Astrocyte (in vitro differentiated cells and primary cell): ENCODE results near the gene PDYN. TPM values are rescaled to one million over a fixed set of nuclear protein-coding genes. Genes with fewer than 3 reads are reported as not detected.

ENCODE experiments used
- DNase-seq: peaks from one replicate; pipeline ENCODE4 v3.0.0-alpha.2; 2010; ENCODE audit warnings: low read depth
- FAIRE-seq: peaks from 2 replicates; lab custom pipeline; 2011; peaks lifted over from hg19 to GRCh38; lab: Jason Lieb, UNC
- H2AFZ ChIP-seq: 2 replicates; pipeline ENCODE4 v1.6.0; 2012; ENCODE audit warnings: low read depth, low read length, inconsistent platforms
- H3K27ac ChIP-seq: 2 replicates; pipeline ENCODE4 v1.5.1; 2011; ENCODE audit warnings: low read depth, low read length, inconsistent platforms
- H3K27me3 ChIP-seq: 2 replicates; pipeline ENCODE4 v1.6.0; 2011; ENCODE audit warnings: low read length, inconsistent platforms; ENCODE audit not compliant: insufficient read depth
- H3K36me3 ChIP-seq: 2 replicates; pipeline ENCODE4 v1.5.1; 2011; ENCODE audit warnings: low read length, inconsistent platforms; ENCODE audit not compliant: insufficient read depth
- H3K4me1 ChIP-seq: 2 replicates; pipeline ENCODE4 v1.5.1; 2011; ENCODE audit warnings: low read length, inconsistent platforms; ENCODE audit not compliant: insufficient read depth
- H3K4me2 ChIP-seq: 2 replicates; pipeline ENCODE4 v1.6.0; 2012; ENCODE audit warnings: low read length, inconsistent platforms
- H3K4me3 ChIP-seq: 2 replicates; pipeline ENCODE4 v1.5.1; 2011; ENCODE audit warnings: low read depth, mild to moderate bottlenecking, low read length, inconsistent platforms; ENCODE audit not compliant: insufficient read depth
- H3K79me2 ChIP-seq: 2 replicates; pipeline ENCODE4 v1.6.0; 2012; ENCODE audit warnings: mild to moderate bottlenecking, low read length, inconsistent platforms; ENCODE audit not compliant: insufficient read depth
- H3K9ac ChIP-seq: 2 replicates; pipeline ENCODE4 v1.6.0; 2012; ENCODE audit warnings: mild to moderate bottlenecking, low read length, inconsistent platforms
- H3K9me3 ChIP-seq: 2 replicates; pipeline ENCODE4 v1.5.1; 2012; ENCODE audit warnings: low read depth, mild to moderate bottlenecking, low read length, inconsistent platforms; ENCODE audit not compliant: insufficient read depth
- H4K20me1 ChIP-seq: 2 replicates; pipeline ENCODE4 v1.6.0; 2012; ENCODE audit warnings: low read length, inconsistent platforms; ENCODE audit not compliant: insufficient read depth
- H3K27ac Mint-ChIP-seq: one replicate; pipeline ENCODE4 v1.8.0; 2021; ENCODE audit warnings: mild to moderate bottlenecking, mixed read lengths; ENCODE audit not compliant: unreplicated experiment
- H3K27me3 Mint-ChIP-seq: one replicate; pipeline ENCODE4 v1.8.0; 2021; ENCODE audit warnings: low read depth, mixed read lengths; ENCODE audit not compliant: unreplicated experiment
- H3K36me3 Mint-ChIP-seq: one replicate; pipeline ENCODE4 v1.8.0; 2021; ENCODE audit warnings: low read depth, mixed read lengths; ENCODE audit not compliant: unreplicated experiment
- H3K4me1 Mint-ChIP-seq: one replicate; pipeline ENCODE4 v1.8.0; 2021; ENCODE audit warnings: low read depth, mixed read lengths; ENCODE audit not compliant: unreplicated experiment
- H3K4me3 Mint-ChIP-seq: one replicate; pipeline ENCODE4 v1.8.0; 2021; ENCODE audit warnings: mild to moderate bottlenecking, moderate library complexity, mixed read lengths; ENCODE audit not compliant: unreplicated experiment
- H3K9me3 Mint-ChIP-seq: one replicate; pipeline ENCODE4 v1.8.0; 2021; ENCODE audit warnings: mild to moderate bottlenecking, mixed read lengths; ENCODE audit not compliant: unreplicated experiment
- EZH2 ChIP-seq: IDR thresholded peaks from 2 replicates; pipeline ENCODE4 v1.6.1; 2012; ENCODE audit warnings: mild to moderate bottlenecking, low read length, inconsistent platforms; ENCODE audit not compliant: insufficient read depth
- total RNA-seq: library from RNA; stranded (reverse); gene quantifications from 2 replicates; pipeline ENCODE4 v1.2.1, GENCODE V29; 2021
- TF ChIP-seq, protein P1 (sequence below): IDR thresholded peaks from 2 replicates; pipeline ENCODE4 v1.5.1; 2011; ENCODE audit warnings: low read depth, mild to moderate bottlenecking, inconsistent platforms, low read length, moderate library complexity; ENCODE audit not compliant: insufficient read depth

The PDYN gene
- total RNA-seq, 1 donor from 2014 or later: not detected

DNA sequence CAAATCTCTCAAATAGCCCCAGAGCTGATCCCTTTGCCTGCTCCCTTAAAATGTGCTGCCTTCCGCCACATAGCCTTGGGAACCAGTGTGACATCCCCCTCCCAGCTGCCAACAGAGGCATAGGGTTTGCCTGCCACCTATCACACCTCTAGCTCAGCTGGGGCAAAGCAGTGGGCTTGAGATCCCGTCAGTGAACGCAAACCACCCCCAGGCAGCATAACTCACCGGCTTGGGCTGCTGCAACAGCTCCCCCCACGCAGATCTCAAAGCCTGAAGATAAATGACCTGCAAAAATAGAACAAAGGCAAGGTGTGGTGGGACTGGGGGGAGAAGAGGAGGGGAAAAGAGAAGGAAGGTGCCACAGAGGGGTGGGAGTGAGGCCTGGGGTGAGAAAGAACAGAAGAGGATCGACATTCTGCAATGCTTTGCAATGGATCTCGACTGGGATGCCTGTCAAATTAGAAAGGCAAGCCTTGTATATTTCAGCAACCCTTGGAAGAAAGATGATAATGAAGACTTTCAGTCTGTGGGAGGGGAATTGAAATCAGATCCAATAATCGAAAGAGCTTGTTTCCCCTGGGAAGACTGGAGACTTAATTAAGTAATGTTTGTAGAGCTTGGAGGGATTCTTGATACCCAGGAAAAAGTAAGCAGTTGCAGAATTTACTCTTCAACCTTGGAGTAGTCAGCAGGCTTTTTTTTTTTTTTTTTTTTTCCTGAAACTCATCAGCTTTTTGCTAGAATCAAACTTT lies 1.3 kb downstream of the PDYN start:
- Histone ChIP-seq H3K27ac (no peak overlapping the region), H3K4me2 (no peak overlapping the region), H3K79me2 (no peaks in the 10 kb centered on the region), H3K9ac (no peak overlapping the region), H2AFZ (no peak overlapping the region), H3K4me3 (no peak overlapping the region), H3K9me3 (no peaks in the 10 kb centered on the region), H3K27me3 (peaks cover 33% of the 10 kb centered on the region), H3K36me3 (no peaks in the 10 kb centered on the region), H3K4me1 (no peaks in the 10 kb centered on the region), H4K20me1 (no peaks in the 10 kb centered on the region)
- Mint-ChIP-seq H3K4me3 (no peak overlapping the region), H3K36me3 (no peaks in the 10 kb centered on the region), H3K4me1 (peaks cover 2% of the 10 kb centered on the region), H3K27me3 (peaks cover 87% of the 10 kb centered on the region), H3K9me3 (peaks cover 2% of the 10 kb centered on the region), H3K27ac (no peak overlapping the region)
- TF ChIP-seq, protein P1, sequence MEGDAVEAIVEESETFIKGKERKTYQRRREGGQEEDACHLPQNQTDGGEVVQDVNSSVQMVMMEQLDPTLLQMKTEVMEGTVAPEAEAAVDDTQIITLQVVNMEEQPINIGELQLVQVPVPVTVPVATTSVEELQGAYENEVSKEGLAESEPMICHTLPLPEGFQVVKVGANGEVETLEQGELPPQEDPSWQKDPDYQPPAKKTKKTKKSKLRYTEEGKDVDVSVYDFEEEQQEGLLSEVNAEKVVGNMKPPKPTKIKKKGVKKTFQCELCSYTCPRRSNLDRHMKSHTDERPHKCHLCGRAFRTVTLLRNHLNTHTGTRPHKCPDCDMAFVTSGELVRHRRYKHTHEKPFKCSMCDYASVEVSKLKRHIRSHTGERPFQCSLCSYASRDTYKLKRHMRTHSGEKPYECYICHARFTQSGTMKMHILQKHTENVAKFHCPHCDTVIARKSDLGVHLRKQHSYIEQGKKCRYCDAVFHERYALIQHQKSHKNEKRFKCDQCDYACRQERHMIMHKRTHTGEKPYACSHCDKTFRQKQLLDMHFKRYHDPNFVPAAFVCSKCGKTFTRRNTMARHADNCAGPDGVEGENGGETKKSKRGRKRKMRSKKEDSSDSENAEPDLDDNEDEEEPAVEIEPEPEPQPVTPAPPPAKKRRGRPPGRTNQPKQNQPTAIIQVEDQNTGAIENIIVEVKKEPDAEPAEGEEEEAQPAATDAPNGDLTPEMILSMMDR: no peak
- TF ChIP-seq EZH2: no peak
- no peak for DNase-seq
- FAIRE-seq: no peak

DNA sequence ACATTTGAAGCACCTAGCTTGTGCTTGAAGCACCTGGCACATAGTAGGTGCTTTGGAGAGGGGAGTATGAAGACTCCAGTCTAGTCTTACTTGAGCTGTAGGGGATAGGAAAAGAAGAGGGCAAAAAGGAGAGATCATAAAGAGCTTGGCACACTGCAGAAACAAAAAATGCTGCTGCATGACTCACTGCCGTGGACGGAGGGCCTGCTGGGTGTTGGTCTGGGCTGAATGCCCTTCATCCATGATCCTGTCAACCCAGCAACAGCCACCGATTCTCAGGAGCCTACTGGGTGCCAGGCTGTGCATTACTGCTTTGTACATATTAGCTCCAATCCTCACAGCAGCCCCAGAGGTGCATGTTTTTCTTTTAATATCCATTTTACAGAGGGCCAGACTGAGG lies 6.0 kb downstream of the PDYN start:
- no peaks in the 10 kb centered on the region for H3K9me3 Mint-ChIP-seq
- Histone ChIP-seq H3K36me3 (no peaks in the 10 kb centered on the region), H3K4me2 (no peak overlapping the region), H3K4me1 (no peaks in the 10 kb centered on the region), H2AFZ (no peak overlapping the region), H4K20me1 (no peaks in the 10 kb centered on the region), H3K9ac (no peak overlapping the region), H3K27ac (no peak overlapping the region), H3K9me3 (no peaks in the 10 kb centered on the region), H3K4me3 (no peak overlapping the region), H3K79me2 (no peaks in the 10 kb centered on the region), H3K27me3 (peaks cover 22% of the 10 kb centered on the region)
- peaks cover 2% of the 10 kb centered on the region for H3K4me1 Mint-ChIP-seq
- peaks cover 2% of the 10 kb centered on the region for H3K36me3 Mint-ChIP-seq
- peaks cover 78% of the 10 kb centered on the region for H3K27me3 Mint-ChIP-seq
- TF ChIP-seq, protein P1: no peak
- no peak for TF ChIP-seq EZH2
- no peak overlapping the region for H3K4me3 Mint-ChIP-seq
- DNase-seq (peak; percentile 16), FAIRE-seq (no peak)
- no peak overlapping the region for H3K27ac Mint-ChIP-seq

DNA sequence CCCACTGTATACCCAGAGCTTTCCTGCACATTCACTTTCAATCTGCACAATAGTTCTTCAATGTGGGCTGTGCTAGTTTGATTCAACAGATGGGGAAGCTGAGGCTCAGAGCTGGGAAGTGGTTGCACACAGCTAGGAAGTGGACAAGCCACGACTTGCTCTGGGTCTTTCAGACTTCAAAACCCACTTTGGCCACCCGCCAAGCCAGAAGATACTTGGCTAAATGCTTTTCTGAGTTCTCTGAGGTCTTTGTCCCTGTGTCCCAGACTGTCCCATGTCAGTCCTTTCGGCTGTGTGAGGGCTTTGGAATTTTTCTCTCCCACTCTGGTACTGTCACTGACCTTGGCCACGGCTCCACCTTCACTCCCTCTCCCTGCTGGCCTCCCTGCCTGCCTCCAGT lies 10.6 kb downstream of the PDYN start:
- FAIRE-seq (no peak), DNase-seq (no peak)
- H3K4me2 ChIP-seq: no peak overlapping the region
- no peaks in the 10 kb centered on the region for H3K9me3 ChIP-seq
- Mint-ChIP-seq H3K27ac (no peak overlapping the region), H3K4me1 (peaks cover 2% of the 10 kb centered on the region), H3K27me3 (peaks cover 67% of the 10 kb centered on the region), H3K36me3 (peaks cover 2% of the 10 kb centered on the region), H3K9me3 (no peaks in the 10 kb centered on the region), H3K4me3 (no peak overlapping the region)
- no peaks in the 10 kb centered on the region for H4K20me1 ChIP-seq
- H3K4me3 ChIP-seq: no peak overlapping the region
- H3K9ac ChIP-seq: no peak overlapping the region
- H3K79me2 ChIP-seq: no peaks in the 10 kb centered on the region
- H3K27me3 ChIP-seq: peaks cover 7% of the 10 kb centered on the region
- no peak overlapping the region for H2AFZ ChIP-seq
- TF ChIP-seq EZH2: no peak
- TF ChIP-seq, protein P1: no peak
- H3K4me1 ChIP-seq: no peaks in the 10 kb centered on the region
- H3K36me3 ChIP-seq: no peaks in the 10 kb centered on the region
- no peak overlapping the region for H3K27ac ChIP-seq
